Measurements from ENCODE around the gene PXDC1.
A peak's percentile ranks its signal among the peaks of the same experiment; 100 is the strongest.
"Not testable (repeated sequence)": the region's sequence is repeated elsewhere in the genome, so short reads cannot be mapped to it uniquely, and the experiment has no call there.

PXDC1 gene

DNA sequence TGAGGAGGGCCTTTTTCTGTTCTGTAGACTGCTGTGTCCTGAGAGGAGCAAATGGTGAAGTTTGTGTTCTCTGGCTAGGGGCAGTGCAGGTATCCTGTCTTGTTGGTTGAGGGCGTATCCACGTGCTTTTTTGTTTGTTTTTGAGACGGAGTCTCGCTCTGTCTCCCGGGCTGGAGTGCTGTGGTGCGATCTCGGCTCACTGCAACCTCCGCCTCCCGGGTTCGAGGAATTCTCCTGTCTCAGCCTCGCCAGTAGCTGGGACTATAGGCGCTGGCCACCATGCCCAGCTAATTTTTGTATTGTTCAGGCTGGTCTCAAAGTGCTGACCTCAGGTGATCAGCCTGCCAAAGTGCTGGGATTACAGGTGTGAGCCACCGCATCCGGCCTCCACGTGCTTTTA lies 10.8 kb upstream of the PXDC1 start:
- H3K23ac ChIP-seq (ENCODE audit: low read length): no peak overlapping the region
- H3K36me3 ChIP-seq (ENCODE audit: control insufficient read depth, insufficient read depth, low read length): no peaks in the 10 kb centered on the region
- H3K79me2 ChIP-seq (ENCODE audit: control insufficient read depth, insufficient read depth, low read length): no peaks in the 10 kb centered on the region
- no peak overlapping the region for H2BK15ac ChIP-seq (replicated peaks; ENCODE audit: low read depth)
- no peaks in the 10 kb centered on the region for H3K27me3 ChIP-seq (ENCODE audit: insufficient read depth, low read length, poor library complexity)
- H3K18ac ChIP-seq (ENCODE audit: low read length): no peak overlapping the region
- DNase-seq: no peak
- no peak overlapping the region for H3K4me2 ChIP-seq (ENCODE audit: low read length)
- no peak overlapping the region for H2BK120ac ChIP-seq (ENCODE audit: low read depth, low read length)
- H3K4ac ChIP-seq (ENCODE audit: low read depth, low read length): no peak overlapping the region
- no peak overlapping the region for H4K8ac ChIP-seq (ENCODE audit: low read depth, low read length)
- H2AK5ac ChIP-seq (ENCODE audit: low read length): no peak overlapping the region
- H3K79me1 ChIP-seq (ENCODE audit: low read length): no peaks in the 10 kb centered on the region
- no peak overlapping the region for H3K56ac ChIP-seq (ENCODE audit: low read length)
- no CpG with 5 or more reads among the region's 15 CpGs for WGBS (ENCODE audit: extremely low coverage, insufficient coverage, low lambda C conversion rate)
- no peak overlapping the region for H3K4me3 ChIP-seq (ENCODE audit: low read length)
- no peak overlapping the region for H3K9ac ChIP-seq (ENCODE audit: low read length)
- no peak overlapping the region for H3K27ac ChIP-seq (ENCODE audit: low read depth, low read length)
- H3K4me1 ChIP-seq (ENCODE audit: control insufficient read depth, low read depth, low read length): no peaks in the 10 kb centered on the region
- H2BK5ac ChIP-seq (ENCODE audit: low read length): no peak overlapping the region
- no peak overlapping the region for H4K5ac ChIP-seq (ENCODE audit: low read length)

DNA sequence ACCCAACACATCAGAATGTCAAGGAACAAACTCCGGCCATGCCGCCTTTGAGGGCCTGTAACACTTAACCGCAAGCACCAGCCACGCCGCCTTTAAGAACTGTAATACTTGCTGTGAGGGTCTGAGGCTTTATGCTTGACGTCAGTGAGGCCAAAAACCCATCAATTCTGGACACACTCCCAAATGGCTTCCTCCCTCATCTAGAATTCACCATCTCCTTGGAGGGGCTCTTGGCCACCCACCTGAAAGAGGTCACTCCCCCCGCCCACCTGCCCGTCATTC lies 10.4 kb upstream of the PXDC1 start:
- H2AK5ac ChIP-seq (ENCODE audit: low read length): no peak overlapping the region
- H3K27ac ChIP-seq (ENCODE audit: low read depth, low read length): no peak overlapping the region
- H2BK5ac ChIP-seq (ENCODE audit: low read length): no peak overlapping the region
- WGBS (ENCODE audit: extremely low coverage, insufficient coverage, low lambda C conversion rate): no CpG with 5 or more reads among the region's 8 CpGs
- H4K5ac ChIP-seq (ENCODE audit: low read length): no peak overlapping the region
- H3K4me2 ChIP-seq (ENCODE audit: low read length): no peak overlapping the region
- H3K4me3 ChIP-seq (ENCODE audit: low read length): no peak overlapping the region
- H3K79me1 ChIP-seq (ENCODE audit: low read length): no peaks in the 10 kb centered on the region
- H3K4ac ChIP-seq (ENCODE audit: low read depth, low read length): no peak overlapping the region
- H3K79me2 ChIP-seq (ENCODE audit: control insufficient read depth, insufficient read depth, low read length): no peaks in the 10 kb centered on the region
- H2BK120ac ChIP-seq (ENCODE audit: low read depth, low read length): no peak overlapping the region
- H3K27me3 ChIP-seq (ENCODE audit: insufficient read depth, low read length, poor library complexity): no peaks in the 10 kb centered on the region
- no peak for DNase-seq
- H3K9ac ChIP-seq (ENCODE audit: low read length): no peak overlapping the region
- H3K56ac ChIP-seq (ENCODE audit: low read length): no peak overlapping the region
- H3K4me1 ChIP-seq (ENCODE audit: control insufficient read depth, low read depth, low read length): no peaks in the 10 kb centered on the region
- H2BK15ac ChIP-seq (replicated peaks; ENCODE audit: low read depth): no peak overlapping the region
- no peak overlapping the region for H4K8ac ChIP-seq (ENCODE audit: low read depth, low read length)
- no peak overlapping the region for H3K23ac ChIP-seq (ENCODE audit: low read length)
- H3K36me3 ChIP-seq (ENCODE audit: control insufficient read depth, insufficient read depth, low read length): no peaks in the 10 kb centered on the region
- H3K18ac ChIP-seq (ENCODE audit: low read length): no peak overlapping the region

DNA sequence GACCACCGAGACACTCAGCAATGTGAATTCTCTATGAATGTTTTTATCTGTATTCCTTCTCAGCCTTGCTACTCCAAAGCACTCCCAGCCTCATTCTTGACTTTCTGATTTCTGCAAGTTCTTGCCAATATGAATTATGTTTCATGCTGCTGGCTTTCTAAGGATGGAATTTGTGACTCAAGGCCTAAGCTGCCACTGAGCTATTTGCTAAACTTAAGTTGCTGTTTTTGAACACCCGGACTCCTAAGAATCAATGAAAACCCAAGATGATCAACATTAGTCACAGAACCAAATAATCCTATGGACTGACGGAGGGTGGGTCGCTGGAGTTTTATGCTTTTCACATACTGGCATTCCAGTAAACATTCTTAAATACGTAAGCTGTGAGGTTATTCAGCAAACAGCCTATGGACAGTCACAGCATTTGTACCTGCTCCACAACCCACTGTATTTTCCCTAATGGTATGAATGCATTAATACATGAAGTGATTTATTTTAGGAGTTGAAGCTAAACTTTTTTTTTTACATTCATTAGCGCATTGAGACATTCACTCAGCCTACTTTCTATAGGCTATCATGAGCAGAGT lies 8.2 kb upstream of the PXDC1 start:
- Histone ChIP-seq H3K27ac (ENCODE audit: low read depth, low read length) (no peak overlapping the region), H3K4ac (ENCODE audit: low read depth, low read length) (no peak overlapping the region), H2BK120ac (ENCODE audit: low read depth, low read length) (no peak overlapping the region), H2AK5ac (ENCODE audit: low read length) (no peak overlapping the region), H2BK5ac (ENCODE audit: low read length) (no peak overlapping the region), H3K4me3 (ENCODE audit: low read length) (no peak overlapping the region), H3K36me3 (ENCODE audit: control insufficient read depth, insufficient read depth, low read length) (no peaks in the 10 kb centered on the region), H3K23ac (ENCODE audit: low read length) (no peak overlapping the region), H3K9ac (ENCODE audit: low read length) (no peak overlapping the region), H3K27me3 (ENCODE audit: insufficient read depth, low read length, poor library complexity) (no peaks in the 10 kb centered on the region), H3K56ac (ENCODE audit: low read length) (no peak overlapping the region), H3K18ac (ENCODE audit: low read length) (no peak overlapping the region), H3K79me1 (ENCODE audit: low read length) (no peaks in the 10 kb centered on the region), H2BK15ac (replicated peaks; ENCODE audit: low read depth) (no peak overlapping the region), H3K4me2 (ENCODE audit: low read length) (no peak overlapping the region), H3K4me1 (ENCODE audit: control insufficient read depth, low read depth, low read length) (no peaks in the 10 kb centered on the region), H3K79me2 (ENCODE audit: control insufficient read depth, insufficient read depth, low read length) (no peaks in the 10 kb centered on the region), H4K8ac (ENCODE audit: low read depth, low read length) (no peak overlapping the region), H4K5ac (ENCODE audit: low read length) (no peak overlapping the region)
- WGBS (ENCODE audit: extremely low coverage, insufficient coverage, low lambda C conversion rate): no CpG with 5 or more reads among the region's 6 CpGs
- DNase-seq: no peak

DNA sequence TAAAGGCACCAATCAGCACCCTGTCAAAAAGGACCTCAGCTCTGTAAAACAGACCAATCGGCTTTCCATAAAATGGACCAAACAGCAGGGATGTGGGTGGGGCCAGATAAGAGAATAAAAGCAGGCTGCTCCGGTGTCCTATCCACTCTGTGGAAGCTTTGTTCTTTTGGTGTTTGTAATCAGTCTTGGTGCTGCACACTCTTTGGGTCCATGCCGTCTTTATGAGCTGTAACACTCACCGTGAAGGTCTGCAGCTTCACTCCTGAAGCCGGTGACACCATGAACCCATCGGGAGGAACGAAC lies 7.3 kb upstream of the PXDC1 start:
- no CpG with 5 or more reads among the region's 7 CpGs for WGBS (ENCODE audit: extremely low coverage, insufficient coverage, low lambda C conversion rate)
- Histone ChIP-seq H4K5ac (ENCODE audit: low read length) (no peak overlapping the region), H2BK120ac (ENCODE audit: low read depth, low read length) (no peak overlapping the region), H3K23ac (ENCODE audit: low read length) (no peak overlapping the region), H3K36me3 (ENCODE audit: control insufficient read depth, insufficient read depth, low read length) (no peaks in the 10 kb centered on the region), H3K18ac (ENCODE audit: low read length) (no peak overlapping the region), H3K4ac (ENCODE audit: low read depth, low read length) (no peak overlapping the region), H3K27me3 (ENCODE audit: insufficient read depth, low read length, poor library complexity) (no peaks in the 10 kb centered on the region), H3K4me3 (ENCODE audit: low read length) (no peak overlapping the region), H2BK15ac (replicated peaks; ENCODE audit: low read depth) (no peak overlapping the region), H3K79me2 (ENCODE audit: control insufficient read depth, insufficient read depth, low read length) (no peaks in the 10 kb centered on the region), H2AK5ac (ENCODE audit: low read length) (no peak overlapping the region), H3K4me2 (ENCODE audit: low read length) (no peak overlapping the region), H3K56ac (ENCODE audit: low read length) (no peak overlapping the region), H4K8ac (ENCODE audit: low read depth, low read length) (no peak overlapping the region), H3K4me1 (ENCODE audit: control insufficient read depth, low read depth, low read length) (no peaks in the 10 kb centered on the region), H2BK5ac (ENCODE audit: low read length) (no peak overlapping the region), H3K27ac (ENCODE audit: low read depth, low read length) (no peak overlapping the region), H3K79me1 (ENCODE audit: low read length) (no peaks in the 10 kb centered on the region), H3K9ac (ENCODE audit: low read length) (no peak overlapping the region)
- no peak for DNase-seq

DNA sequence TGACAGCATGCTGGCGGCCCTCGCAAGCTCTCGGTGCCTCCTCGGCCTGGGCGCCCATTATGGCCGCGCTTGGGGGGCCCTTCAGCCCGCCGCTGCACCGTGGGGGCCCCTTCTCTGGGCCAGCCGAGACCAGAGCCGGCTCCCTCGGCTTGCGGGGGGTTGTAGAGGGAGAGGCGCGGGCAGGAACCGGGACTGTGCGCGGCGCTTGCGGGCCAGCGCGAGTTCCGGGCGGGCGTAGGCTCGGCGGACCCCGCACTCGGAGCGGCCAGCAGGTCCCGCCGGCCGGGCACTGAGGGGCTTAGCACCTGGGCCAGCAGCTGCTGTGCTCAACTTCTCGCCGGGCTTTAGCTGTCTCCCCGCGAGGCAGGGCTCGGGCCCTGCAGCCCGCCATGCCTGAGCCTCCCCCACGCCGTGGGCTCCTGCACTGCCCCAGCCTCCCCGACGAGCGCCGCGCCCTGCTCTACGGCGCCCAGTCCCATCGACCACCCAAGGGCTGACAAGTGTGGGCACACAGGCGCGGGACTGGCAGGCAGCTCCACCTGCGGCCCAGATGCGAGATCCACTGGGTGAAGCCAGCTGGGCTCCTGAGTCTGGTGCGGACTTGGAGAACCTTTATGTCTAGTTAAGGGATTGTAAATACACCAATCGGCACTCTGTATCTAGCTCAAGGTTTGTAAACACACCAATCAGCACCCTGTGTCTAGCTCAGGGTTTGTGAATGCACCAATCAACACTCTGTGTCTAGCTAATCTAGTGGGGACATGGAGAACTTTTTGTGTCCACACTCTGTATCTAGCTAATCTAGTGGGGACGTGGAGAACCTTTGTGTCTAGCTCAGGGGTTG lies 6.7 kb upstream of the PXDC1 start:
- H2BK120ac ChIP-seq (ENCODE audit: low read depth, low read length); H4K8ac ChIP-seq (ENCODE audit: low read depth, low read length): not testable (repeated sequence)

DNA sequence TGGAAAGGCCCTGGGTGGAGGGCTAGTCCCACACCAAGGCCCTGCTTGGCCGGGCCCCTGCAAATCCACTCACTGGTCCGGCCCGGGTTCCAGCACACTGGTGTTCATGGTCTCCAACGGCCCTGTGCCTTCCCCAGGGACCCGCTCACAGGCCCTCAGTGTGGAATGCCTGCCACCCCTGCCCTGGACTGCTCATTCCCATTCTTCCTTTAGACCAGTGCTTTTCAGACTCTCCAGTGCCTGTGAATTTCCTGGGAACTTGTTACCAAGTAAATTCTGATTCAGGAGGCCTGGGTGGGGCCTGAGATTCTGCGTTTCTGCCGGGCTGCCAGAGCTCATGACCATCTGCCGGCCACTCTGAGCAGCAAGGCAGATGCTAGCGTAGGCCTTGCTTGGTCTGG lies 5.7 kb upstream of the PXDC1 start:
- H2BK120ac ChIP-seq (ENCODE audit: low read depth, low read length): no peak overlapping the region
- no peaks in the 10 kb centered on the region for H3K79me2 ChIP-seq (ENCODE audit: control insufficient read depth, insufficient read depth, low read length)
- H3K18ac ChIP-seq (ENCODE audit: low read length): peak overlapping the region; percentile 52
- no peak overlapping the region for H3K4me2 ChIP-seq (ENCODE audit: low read length)
- H3K9ac ChIP-seq (ENCODE audit: low read length): no peak overlapping the region
- H4K5ac ChIP-seq (ENCODE audit: low read length): no peak overlapping the region
- H2AK5ac ChIP-seq (ENCODE audit: low read length): no peak overlapping the region
- no peak overlapping the region for H3K23ac ChIP-seq (ENCODE audit: low read length)
- H2BK15ac ChIP-seq (replicated peaks; ENCODE audit: low read depth): no peak overlapping the region
- no peak overlapping the region for H3K56ac ChIP-seq (ENCODE audit: low read length)
- H3K27ac ChIP-seq (ENCODE audit: low read depth, low read length): no peak overlapping the region
- H3K27me3 ChIP-seq (ENCODE audit: insufficient read depth, low read length, poor library complexity): peaks cover 2% of the 10 kb centered on the region
- H3K4me3 ChIP-seq (ENCODE audit: low read length): no peak overlapping the region
- H4K8ac ChIP-seq (ENCODE audit: low read depth, low read length): no peak overlapping the region
- no peak for DNase-seq
- no peak overlapping the region for H2BK5ac ChIP-seq (ENCODE audit: low read length)
- no CpG with 5 or more reads among the region's 9 CpGs for WGBS (ENCODE audit: extremely low coverage, insufficient coverage, low lambda C conversion rate)
- H3K79me1 ChIP-seq (ENCODE audit: low read length): no peaks in the 10 kb centered on the region
- H3K4me1 ChIP-seq (ENCODE audit: control insufficient read depth, low read depth, low read length): no peaks in the 10 kb centered on the region
- no peak overlapping the region for H3K4ac ChIP-seq (ENCODE audit: low read depth, low read length)
- H3K36me3 ChIP-seq (ENCODE audit: control insufficient read depth, insufficient read depth, low read length): no peaks in the 10 kb centered on the region

More for the DNA sequence above, 6.7 kb upstream of the PXDC1 start:
- H2BK5ac ChIP-seq (ENCODE audit: low read length); H2BK15ac ChIP-seq (replicated peaks; ENCODE audit: low read depth); H3K79me2 ChIP-seq (ENCODE audit: control insufficient read depth, insufficient read depth, low read length); H3K18ac ChIP-seq (ENCODE audit: low read length); H2AK5ac ChIP-seq (ENCODE audit: low read length); H3K9ac ChIP-seq (ENCODE audit: low read length); H3K27ac ChIP-seq (ENCODE audit: low read depth, low read length); H3K23ac ChIP-seq (ENCODE audit: low read length); H3K36me3 ChIP-seq (ENCODE audit: control insufficient read depth, insufficient read depth, low read length); H3K4me3 ChIP-seq (ENCODE audit: low read length); DNase-seq; H3K56ac ChIP-seq (ENCODE audit: low read length); H3K27me3 ChIP-seq (ENCODE audit: insufficient read depth, low read length, poor library complexity); H4K5ac ChIP-seq (ENCODE audit: low read length); H3K79me1 ChIP-seq (ENCODE audit: low read length); H3K4me2 ChIP-seq (ENCODE audit: low read length); H3K4me1 ChIP-seq (ENCODE audit: control insufficient read depth, low read depth, low read length); H3K4ac ChIP-seq (ENCODE audit: low read depth, low read length): not testable (repeated sequence)
- no CpG with 5 or more reads among the region's 57 CpGs for WGBS (ENCODE audit: extremely low coverage, insufficient coverage, low lambda C conversion rate)

Measured in mesendoderm (in vitro differentiated cells).